GM18867 (cell line): Measurements from ENCODE around the gene GFER.

Experiments
- ATAC-seq: cut with Tn5 transposase; IDR thresholded peaks from one replicate; pipeline ENCODE4 v1.9.1; 2021; ENCODE audit warnings: mild to moderate bottlenecking, moderate library complexity; ENCODE audit not compliant: unreplicated experiment

The GFER gene

GRCh38 chr16:1974157-1975070, 9.6 kb upstream of the GFER start:
- no peak for ATAC-seq

GRCh38 chr16:1975432-1976215, 8.4 kb upstream of the GFER start:
- no peak for ATAC-seq

GRCh38 chr16:1976216-1976520, 7.8 kb upstream of the GFER start:
- ATAC-seq = no peak

GRCh38 chr16:1976951-1977874, 6.8 kb upstream of the GFER start:
- ATAC-seq = no peak

GRCh38 chr16:1977875-1978268, 6.1 kb upstream of the GFER start:
- no peak for ATAC-seq

- no peak for ATAC-seq
Observed at GRCh38 chr16:1978476-1979120, 5.4 kb upstream of the GFER start.

GRCh38 chr16:1979271-1980029, 4.5 kb upstream of the GFER start:
- no peak for ATAC-seq

- ATAC-seq = no peak
Observed at GRCh38 chr16:1980030-1980769, 3.8 kb upstream of the GFER start.

GRCh38 chr16:1980770-1981087, 3.3 kb upstream of the GFER start:
- ATAC-seq = no peak

- no peak for ATAC-seq
Observed at GRCh38 chr16:1981398-1981836, 2.6 kb upstream of the GFER start, which contains the start of gene NOXO1. Gene NOXO1, minus strand, starts transcription at chr16:1981469. Its CDS starts 290 bp downstream, at chr16:1981179.

GRCh38 chr16:1982013-1982433, 2.0 kb upstream of the GFER start:
- no peak for ATAC-seq

GRCh38 chr16:1982991-1983543, 926 bp upstream of the GFER start:
- no peak for ATAC-seq

GRCh38 chr16:1984347-1985225, 593 bp downstream of the GFER start:
- ATAC-seq = no peak

GRCh38 chr16:1985466-1986150, 1.6 kb downstream of the GFER start:
- no peak for ATAC-seq

GRCh38 chr16:1987198-1987597, 3.2 kb downstream of the GFER start:
- ATAC-seq = no peak

GRCh38 chr16:1989209-1990100, 5.5 kb downstream of the GFER start, which contains the start of gene SYNGR3:
Gene SYNGR3, plus strand, starts transcription at chr16:1989970. Its CDS starts 133 bp downstream, at chr16:1990103.
- no peak for ATAC-seq
